ENCODE results near the gene ZCCHC7.

GRCh38 chr9:37180138-37180537, 59.8 kb downstream of the ZCCHC7 start:
- TF ChIP-seq CTCF (IDR thresholded peaks at IDR 0.05; ENCODE audit: borderline replicate concordance, extremely low read depth, low read length, poor library complexity, severe bottlenecking) (no peak), EZH2 (IDR thresholded peaks at IDR 0.05; ENCODE audit: borderline replicate concordance, low read depth, low read length, severe bottlenecking) (no peak)

Measured in DND-41 (cell line).